Epithelial cell of prostate (primary cell): ENCODE measurements around the gene PKNOX2.

ENCODE experiments used
- DNase-seq: peaks from one replicate; pipeline ENCODE4 v3.0.0-alpha.2; 2011; ENCODE audit warnings: low read depth, low spot score
- H3K27ac ChIP-seq: fragments of 450-650 bp; 2 replicates; pipeline ENCODE4 v1.5.1; 2017; ENCODE audit warnings: mild to moderate bottlenecking

PKNOX2 gene

DNA sequence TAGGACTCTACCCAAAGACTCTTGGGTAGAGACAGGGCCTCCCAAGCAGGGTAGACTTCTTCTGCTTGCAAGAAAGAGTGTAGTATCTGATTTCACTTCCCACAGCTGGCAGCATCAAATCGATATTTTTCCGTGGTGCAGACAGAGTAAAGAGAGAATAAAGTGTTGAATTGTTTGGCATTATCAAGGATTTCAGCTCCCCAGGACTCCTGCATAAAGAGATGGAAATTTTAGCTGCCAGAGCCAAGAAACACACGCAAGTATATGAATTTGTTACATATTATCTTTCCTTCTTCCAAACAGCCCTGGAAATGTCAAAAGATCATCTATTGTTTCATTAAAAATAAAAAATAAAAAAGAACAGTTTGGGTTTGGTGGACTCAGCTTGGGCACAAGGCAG, 136.8 kb downstream of the PKNOX2 start:
- no peak for DNase-seq
- no peak overlapping the region for H3K27ac ChIP-seq

DNA sequence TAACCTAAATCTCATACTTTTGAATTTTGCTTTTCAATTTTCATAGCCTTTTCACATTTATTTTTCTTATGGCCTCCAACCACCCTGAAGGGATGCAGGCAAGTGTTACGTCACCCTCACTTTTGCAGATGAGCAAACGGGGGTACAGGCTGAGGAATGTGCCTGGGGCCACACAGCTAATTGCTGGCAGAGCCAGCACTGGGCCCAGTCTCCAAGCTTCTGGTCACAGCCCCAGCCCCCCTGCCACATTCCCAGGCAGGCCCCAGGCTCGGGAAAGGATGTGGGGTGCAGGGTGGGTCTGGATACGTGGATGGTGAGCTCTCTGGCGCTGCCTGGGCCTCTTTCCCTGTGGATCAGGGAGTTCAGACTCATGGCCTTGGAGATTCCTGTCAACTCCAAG, 138.6 kb downstream of the PKNOX2 start:
- H3K27ac ChIP-seq, result no peak overlapping the region
- no peak for DNase-seq

DNA sequence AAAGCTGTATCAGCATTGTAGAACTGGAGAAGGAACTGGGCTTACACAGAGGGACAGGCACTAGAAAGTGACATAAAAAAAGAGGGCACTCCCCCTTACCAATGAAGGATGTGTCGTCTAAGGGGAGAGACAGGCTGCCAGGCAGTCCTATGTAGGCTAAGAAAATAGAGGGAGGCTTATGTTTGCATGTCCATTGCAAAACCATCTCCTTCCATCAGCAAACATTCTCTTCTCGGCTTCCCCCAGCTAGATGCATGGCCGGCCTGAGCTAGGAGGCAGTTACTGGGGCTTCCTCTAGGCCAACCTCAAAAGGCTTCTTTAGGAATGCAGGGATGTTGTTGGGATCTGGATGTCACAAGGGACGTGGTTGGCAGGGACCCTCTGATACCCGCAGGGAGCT, 139.1 kb downstream of the PKNOX2 start:
- no peak overlapping the region for H3K27ac ChIP-seq
- DNase-seq, result no peak

DNA sequence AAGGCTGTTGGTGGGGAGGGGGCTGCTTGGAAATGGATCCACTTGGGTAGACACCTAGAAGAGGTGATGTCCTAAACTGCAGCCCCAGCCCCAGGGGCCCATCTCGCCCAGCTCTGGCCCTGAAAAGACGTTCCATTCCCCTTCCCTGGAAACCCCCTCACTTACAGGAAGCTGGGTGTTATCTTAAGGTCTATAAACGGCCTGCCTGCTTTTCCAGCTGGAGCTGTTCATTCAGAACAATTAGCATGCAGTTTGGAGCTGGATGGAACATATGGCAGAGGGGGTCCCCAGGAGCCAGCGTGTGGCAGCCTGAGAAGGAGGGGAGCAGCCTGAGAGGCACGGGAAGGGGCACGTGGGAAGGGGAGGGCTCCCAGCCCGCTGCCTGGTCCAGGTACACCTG, 139.6 kb downstream of the PKNOX2 start:
- H3K27ac ChIP-seq, result no peak overlapping the region
- no peak for DNase-seq

DNA sequence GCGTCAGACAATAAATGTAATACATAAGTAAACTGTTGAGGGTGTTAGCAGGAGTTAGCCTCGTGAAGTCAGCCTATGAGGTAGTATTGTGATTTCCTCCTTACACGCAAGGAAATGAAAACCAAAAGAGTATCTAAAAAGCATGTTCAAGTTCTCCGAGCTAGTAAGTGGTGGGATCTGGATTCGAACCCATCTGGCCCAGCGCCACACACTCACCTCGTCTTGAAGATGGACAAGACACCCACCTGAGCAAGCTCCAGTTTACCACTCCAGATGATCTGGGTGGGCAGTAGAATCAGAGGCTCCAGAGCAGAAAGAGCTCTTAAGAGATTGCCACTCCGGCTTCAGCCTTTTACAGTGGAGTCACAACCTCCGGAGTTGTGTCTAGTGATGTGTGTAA, 140.3 kb downstream of the PKNOX2 start:
- no peak overlapping the region for H3K27ac ChIP-seq
- no peak for DNase-seq

DNA sequence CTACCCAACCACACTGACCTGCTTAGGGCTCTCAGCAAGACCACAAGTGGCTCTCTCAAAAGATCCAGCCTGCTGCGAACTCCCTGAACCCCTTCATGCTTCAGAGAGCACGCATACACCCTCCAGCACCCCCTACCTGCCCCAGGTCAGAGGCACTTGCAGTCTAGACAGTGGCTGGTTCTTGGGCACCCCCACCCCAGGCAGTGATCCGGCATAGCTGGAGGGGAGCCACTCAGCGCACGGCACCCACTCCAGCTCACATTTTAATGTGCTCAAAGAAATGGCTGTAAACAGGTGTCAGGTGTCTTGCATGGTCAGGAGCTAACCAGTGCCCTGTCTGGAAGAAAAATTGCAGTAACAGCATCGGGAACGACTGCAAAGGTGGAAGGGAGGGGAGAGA, 140.8 kb downstream of the PKNOX2 start:
- DNase-seq, result no peak
- H3K27ac ChIP-seq, result no peak overlapping the region

DNA sequence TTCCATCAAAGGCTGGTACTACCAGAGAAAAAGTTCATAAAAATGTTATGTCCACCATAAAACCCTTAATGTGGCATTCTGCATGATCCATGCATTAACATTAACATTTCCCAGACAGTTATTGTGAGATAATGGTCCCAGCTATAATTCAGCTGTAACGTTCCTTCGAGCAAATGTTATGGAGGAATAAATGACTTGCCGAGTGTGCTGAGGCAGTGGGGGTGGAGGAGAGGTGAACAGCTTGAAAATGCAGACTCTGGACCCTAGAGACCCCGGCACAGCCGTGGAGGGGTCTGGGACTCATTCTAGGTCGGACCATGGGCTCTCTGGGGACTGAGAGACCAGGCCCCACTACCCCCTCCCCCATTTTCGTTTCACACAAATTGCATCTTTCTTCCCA, 141.9 kb downstream of the PKNOX2 start:
- DNase-seq, result no peak

DNA sequence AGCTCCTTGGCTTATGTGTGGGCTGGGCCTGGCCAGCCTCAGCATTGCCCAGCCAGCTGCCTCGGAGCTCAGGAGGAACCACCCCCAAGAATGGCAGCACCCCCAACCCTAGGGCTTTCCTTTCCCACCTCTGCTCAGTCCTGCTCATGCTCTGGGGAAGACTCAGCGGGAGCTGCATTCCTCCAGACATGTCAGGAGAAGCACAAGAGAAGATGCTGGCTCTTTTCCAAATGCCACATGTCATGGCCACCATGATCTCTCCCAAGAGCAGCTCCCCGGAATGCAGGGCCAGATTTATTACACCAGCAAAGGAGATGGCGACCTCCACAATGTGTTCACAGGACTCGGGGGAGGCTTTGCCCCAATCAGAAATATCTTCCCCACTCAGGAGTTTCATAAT, 143.7 kb downstream of the PKNOX2 start:
- H3K27ac ChIP-seq, result no peak overlapping the region
- no peak for DNase-seq

More for the DNA sequence above, 141.9 kb downstream of the PKNOX2 start:
- H3K27ac ChIP-seq, result no peak overlapping the region

DNA sequence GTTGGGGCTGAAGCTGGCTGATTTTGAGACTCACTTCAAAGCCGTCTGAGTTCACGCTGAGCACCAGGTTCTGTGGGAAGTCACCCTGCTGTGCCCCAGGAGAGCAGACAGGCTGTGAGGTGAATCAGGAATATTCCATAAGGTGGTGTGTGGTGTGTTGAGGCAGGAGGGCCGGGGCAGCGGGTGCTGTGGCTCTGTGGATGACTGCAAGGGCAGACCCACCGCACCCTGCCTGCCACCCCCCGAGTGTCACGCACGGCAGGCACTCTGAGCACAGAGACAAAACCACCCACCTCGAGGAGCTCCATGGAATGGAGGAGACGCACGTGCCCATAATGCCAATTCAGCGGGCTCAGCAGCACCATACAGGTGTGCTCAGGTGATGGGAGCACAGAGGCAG, 147.8 kb downstream of the PKNOX2 start:
- no peak for DNase-seq
- no peak overlapping the region for H3K27ac ChIP-seq

DNA sequence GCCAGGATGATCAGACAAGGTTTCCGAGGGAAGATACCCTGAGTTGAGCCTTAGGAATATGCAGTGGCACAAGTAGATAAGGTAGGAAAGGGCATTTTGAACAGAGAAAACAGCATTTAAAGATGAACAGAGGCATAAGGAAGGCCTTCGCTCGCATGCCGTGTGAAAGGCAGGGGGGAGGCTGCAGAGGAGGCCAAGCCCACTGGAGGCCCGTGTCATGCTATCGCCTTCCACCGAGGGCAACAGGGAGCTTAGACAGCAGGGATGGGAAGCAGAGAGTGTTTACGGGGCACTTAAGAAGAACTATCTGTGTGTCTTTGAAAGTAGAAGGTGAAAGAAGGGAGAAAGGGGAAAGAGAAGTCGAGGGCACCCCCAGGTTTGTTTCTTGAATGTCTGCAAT, 148.3 kb downstream of the PKNOX2 start:
- DNase-seq, result no peak
- H3K27ac ChIP-seq, result no peak overlapping the region

DNA sequence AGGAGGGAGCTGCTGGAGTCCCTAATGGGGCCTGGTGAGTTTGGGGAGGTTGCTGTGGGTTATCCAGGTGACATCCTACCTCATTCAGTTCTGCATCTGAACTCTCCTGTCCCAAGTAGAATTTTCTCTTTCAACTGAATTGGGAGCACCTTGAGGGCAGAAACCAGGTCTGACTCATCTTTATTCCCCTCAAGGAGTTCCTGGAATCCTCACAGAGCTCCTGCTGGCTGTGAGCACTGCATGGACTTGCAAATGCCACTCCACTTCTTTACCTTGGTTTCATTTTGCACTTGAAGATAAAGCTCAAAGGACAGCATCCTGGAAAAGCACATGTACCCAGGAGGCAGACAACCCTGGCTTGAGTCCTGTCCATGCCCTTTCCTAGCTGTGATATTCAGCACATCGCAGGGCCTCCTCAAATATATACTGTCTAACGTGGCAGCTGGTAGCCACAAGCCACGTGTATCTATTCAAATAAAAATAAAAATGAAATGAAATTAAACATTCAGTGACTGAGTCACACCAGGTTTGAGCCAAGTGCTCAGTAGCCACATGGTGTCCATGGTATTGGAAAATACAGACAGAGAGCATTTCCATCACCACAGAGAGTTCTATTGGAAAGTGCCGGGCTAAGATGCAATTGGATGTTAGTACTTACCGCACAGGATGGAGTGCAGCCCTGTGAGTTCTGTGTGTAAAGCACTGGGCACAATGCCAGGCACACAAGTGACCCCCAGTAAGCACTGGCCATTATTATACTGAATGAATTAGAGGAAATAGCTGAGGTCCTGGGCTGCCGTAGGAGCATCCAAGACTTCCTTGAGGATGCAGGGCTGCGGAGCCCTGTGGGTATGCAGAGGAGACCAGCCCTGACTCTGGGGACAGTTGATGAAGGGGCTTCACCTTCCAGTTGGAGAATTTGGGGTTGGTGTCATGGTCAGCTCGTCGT, 149.0 kb downstream of the PKNOX2 start:
- DNase-seq, result no peak
- H3K27ac ChIP-seq, result no peak overlapping the region

DNA sequence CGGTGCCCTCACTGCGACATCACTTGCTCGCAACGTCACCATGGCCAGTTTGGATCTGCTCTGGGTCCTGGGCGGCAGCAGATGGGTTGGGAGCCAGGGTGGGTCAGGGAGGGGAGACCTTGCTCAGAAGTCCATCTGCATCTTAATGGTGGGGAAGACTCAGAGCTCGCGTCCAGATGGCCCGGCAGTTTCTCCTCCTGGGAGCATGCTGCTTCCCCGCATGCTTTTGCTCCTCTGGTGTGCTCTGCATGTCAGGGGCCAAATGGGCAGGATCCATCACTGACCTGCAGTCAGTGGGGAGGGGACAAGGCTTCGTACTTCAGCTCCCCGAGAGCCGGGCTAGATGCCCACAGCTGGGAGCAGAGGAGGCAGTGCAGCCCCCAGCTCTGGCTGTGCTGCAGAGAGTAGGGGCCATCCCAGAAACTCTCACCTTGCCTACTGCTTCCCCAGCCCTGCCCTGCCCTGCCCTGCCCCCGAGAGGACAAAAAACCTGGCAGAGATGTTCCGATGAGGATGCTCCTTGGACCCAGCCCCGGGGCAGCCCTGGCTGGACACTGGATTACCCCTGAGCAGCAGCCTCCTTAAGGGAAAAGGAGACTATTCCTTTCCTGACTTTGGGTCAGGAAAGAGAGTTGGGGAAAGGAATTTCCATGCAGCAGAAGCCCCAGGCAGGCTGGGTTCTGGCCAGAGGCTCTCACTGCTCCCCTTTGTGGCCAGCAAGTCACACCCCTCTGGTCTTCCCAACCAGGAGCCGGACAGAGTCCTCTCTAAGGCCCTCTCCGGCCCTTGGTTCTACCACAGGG, 149.9 kb downstream of the PKNOX2 start:
- DNase-seq, result no peak
- no peak overlapping the region for H3K27ac ChIP-seq

DNA sequence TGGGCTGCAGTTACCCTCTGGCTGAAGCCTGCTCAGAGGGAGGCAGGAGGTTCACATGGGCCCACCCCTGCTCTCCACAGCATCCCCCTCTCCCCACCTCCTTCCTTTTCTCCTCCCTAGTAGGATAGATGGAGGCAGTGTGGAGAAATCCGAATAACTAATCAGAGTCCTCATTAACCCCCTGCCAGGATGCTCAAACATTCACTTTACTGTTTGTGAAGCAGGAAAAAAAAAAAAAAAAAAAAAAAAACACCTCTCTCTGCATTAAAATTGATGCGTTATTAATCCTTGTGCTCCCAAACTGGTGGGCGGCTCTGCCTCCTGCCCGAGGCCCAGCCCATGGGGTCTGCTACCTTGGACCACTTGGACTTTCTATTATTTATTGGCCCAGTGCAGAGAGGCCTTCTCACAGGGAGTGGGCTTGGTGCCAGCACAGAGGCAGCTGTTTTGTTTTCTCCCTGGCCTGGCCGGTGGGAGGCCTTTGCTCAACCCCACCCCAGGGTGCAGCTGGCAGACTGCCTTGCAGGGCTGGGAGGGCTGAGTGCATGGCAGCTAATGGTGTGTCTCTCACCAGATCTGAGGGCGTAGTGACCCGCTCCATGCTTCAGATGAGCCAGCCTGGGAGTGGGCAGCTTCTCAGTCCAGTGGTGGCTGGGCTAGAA, 150.7 kb downstream of the PKNOX2 start:
- H3K27ac ChIP-seq, result no peak overlapping the region
- no peak for DNase-seq

DNA sequence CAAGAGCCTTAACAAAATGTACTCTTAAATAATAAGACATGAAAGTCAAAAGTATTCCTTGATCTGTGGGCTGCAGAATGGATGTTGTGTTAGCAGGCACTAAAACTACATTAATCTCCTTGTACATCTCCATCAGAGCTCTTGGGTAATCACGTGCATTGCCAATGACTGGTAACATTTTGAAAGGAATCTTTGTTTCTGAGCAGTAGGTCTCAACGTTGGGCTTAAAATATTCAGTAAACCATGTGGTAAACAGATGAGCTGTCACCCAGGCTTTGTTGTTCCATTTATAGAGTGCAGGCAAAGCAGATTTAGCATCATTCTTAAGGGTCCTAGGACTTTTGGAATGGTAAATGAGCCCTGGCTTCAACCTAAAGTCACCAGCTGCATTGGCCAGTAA, 152.9 kb downstream of the PKNOX2 start:
- H3K27ac ChIP-seq, result no peak overlapping the region
- no peak for DNase-seq

DNA sequence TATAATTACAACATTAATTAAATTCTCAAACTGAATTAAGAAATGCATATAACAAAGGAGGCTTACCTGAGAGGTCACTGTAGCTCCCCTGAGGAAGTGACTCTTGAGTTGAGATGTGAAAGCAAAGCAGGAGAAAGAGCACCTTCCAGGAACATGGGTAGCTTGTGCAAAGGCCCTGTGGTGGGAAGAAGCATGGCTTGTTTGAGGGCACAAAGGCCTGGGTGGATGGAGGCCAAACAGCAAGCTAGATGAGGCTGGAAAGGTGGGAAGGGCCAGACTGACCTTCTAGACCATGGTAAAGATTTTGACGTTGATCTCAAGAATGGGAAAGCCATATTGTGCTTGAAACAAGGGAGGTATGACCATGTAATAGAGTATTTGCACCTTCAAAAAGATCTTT, 155.1 kb downstream of the PKNOX2 start:
- DNase-seq, result no peak
- H3K27ac ChIP-seq, result no peak overlapping the region

DNA sequence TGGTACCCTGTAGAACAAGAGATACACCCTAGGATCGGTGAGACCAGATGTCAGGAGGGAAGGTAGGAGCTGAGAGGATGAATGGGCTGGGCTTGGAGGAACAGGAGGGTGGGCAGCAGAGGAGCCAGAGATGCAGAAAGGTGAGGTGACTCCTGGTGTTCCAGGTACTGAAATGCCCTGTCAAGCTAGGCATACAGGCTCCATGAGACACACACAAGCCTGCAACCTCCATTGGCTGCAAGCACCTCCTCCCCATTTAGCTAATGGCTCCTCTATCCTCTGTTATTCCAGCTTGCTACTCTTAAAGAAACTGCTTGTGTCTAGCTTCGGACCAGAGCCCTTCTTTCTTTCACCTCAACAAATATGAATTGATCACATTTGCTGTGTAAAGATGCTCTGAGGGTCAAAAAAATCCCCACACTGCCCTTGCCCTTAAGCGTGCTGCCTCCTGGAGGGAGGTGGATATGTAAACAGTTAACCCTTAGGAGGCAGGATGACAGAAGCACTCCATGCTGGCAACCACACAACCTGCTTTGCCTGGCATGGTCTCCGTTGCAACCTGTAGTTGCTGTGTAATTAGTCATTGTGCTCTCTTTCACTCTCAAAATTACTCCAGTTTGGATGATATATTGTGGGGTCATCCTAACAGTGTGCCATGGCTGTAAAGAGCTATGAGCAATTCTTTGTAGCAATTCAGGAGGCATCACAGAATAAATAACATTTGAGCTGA, 156.0 kb downstream of the PKNOX2 start:
- no peak for DNase-seq

DNA sequence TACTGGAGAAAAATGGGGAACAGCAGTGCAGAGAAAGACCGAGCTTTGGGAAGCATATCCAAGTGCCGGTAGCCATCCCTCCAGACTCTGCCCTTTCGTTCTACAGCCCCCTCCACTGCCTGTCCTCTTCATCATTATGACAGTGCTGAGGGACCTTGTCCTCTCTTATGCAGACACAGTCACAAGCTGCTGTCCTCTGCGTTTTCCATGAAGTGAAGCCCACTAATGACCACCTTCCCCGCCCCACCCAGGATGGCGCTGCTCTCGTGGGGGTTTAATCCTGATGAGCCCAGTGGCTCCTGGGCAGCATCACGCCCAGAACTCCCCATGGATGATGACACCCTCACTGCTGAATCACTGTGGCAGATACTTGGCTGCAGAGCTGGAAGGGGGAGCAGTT, 157.7 kb downstream of the PKNOX2 start:
- H3K27ac ChIP-seq, result no peak overlapping the region
- DNase-seq, result no peak

More for the DNA sequence above, 156.0 kb downstream of the PKNOX2 start:
- no peak overlapping the region for H3K27ac ChIP-seq

DNA sequence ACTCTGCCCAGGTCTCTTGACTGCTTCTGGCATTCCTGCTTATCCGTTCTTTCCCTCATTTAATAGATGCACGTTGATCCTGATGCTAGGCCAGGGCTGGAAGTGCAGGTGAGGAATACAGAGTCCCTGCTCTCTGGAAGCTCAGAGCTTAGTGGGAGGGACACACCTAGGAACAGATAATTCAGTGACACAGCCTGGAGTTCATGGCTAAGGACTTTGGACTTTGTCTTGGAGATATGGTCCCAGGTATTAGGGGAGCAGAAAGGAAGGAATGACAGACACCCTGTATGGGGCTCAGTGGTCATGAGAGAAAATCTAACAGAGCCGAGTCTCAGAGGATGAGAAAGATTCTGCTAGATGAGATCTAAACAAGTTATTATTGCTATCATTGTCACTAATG, 160.6 kb downstream of the PKNOX2 start:
- no peak for DNase-seq
- H3K27ac ChIP-seq, result no peak overlapping the region

DNA sequence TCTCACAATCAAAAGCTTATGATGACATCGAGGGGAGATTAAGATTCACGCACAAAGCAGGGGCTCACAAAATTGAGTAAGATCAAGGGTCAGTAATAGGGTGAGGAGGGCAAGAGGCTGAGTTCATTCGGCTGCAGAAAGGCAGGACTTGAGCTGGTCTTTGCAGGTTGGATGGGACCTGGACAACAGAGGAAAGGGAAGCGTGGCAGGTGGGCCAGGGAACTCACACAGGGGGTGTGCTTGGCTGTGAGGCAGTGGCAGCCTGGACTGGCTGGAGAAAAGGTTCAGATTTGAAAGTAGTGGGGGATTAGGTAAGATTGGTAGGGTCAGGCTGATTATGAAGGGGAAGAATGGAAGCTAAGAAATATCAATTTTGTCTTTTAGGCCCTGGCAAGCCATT, 161.6 kb downstream of the PKNOX2 start:
- DNase-seq, result no peak
- no peak overlapping the region for H3K27ac ChIP-seq

DNA sequence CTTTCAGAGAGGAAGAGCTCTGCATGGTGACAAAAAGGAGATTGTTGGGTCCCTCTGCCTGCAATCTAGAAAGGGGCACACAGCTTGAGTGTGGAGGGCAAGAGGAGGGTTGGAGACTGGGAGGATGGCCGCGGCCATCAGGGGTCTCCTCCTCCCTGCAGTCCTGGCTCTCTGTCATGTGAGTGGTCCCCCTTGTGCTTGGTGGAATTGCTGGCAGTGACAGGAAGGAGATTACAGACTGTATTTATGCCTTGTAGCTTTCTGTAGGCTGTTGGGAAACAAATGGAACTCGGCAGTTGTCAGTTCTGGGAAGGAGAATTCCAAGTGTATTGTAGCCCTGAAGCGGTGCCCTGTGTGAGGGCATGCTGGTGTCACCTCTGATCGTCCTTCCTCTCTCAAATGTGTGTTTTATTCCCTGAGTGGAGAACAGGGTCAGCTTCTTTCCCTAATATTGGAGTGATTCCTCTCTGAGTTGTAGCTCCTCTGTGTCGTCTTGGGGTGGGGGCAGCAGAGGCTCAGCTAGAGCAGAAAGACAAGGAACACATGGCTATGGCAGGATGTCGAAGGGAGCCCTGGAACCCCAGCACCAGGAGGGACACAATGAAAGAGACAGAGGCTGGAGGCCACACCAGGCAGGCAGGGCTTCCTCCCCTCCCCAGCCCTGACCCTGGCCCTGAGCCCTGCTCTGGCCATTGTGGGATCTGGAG, 163.1 kb downstream of the PKNOX2 start:
- no peak for DNase-seq
- no peak overlapping the region for H3K27ac ChIP-seq
